Mucosa of descending colon (tissue), 3 donors: ENCODE results near the gene PUS7L. TPM values are rescaled to one million over a fixed set of nuclear protein-coding genes. Genes with fewer than 3 reads are reported as not detected.
A peak's percentile ranks its signal among the peaks of the same experiment; 100 is the strongest.

Experiments
- ATAC-seq: fragments of 200-7000 bp; cut with Tn5 transposase; one replicate; pipeline ENCODE4 v1.9.1; 2020; ENCODE audit warnings: mild to moderate bottlenecking, moderate library complexity
- DNase-seq, 3 donors: peaks; one replicate each; pipeline ENCODE4 v3.0.0-alpha.2; 2020
- H3K36me3 ChIP-seq: fragments of 200-600 bp; one replicate; pipeline ENCODE4 v1.8.0; 2021; ENCODE audit warnings: low read depth, mild to moderate bottlenecking
- H3K4me1 ChIP-seq: fragments of 200-600 bp; one replicate; pipeline ENCODE4 v1.8.0; 2021; ENCODE audit warnings: low read depth, mild to moderate bottlenecking
- H3K4me3 ChIP-seq: fragments of 200-600 bp; one replicate; pipeline ENCODE4 v1.8.0; 2021; ENCODE audit warnings: mild to moderate bottlenecking
- H3K9me3 ChIP-seq: fragments of 200-600 bp; one replicate; pipeline ENCODE4 v1.8.0; 2021; ENCODE audit warnings: mild to moderate bottlenecking
- CTCF ChIP-seq: fragments of 200-600 bp; IDR thresholded peaks from one replicate; pipeline ENCODE4 v1.8.0; 2022; ENCODE audit warnings: antibody characterized with exemption, mild to moderate bottlenecking
- intact Hi-C, 2 donors: fragments of 100-400 bp; cut with DNase I in 1 of 2; cut with micrococcal nuclease in 1 of 2; formaldehyde crosslinking; loops; one replicate each; pipeline versions ENCODE4 v1.11.0 to v1.11.1; 2022; cut with DNase I, micrococcal nuclease
- total RNA-seq, 3 donors: library from RNA; stranded (reverse); fragmentation: NEBNext Ultra II Directional in 2 of 3; extraction: Animal tissue kit (Norgen Biotek cat#: 25700) in 2 of 3; gene quantifications; one replicate each; pipeline versions ENCODE4 v1.2.1 to v1.2.4, GENCODE V29; 2021 to 2023
- donor health status: DM: no; HTN: no; CAD: no; lungs with moderate emphysema.
- donor health status: DM: no; HTN: no; CAD: no.
- donor health status: DM: no; HTN: yes; CAD: no.

PUS7L gene
- total RNA-seq, 3 donors from 2014 or later = 9.2 to 18.0 (median 15.1) TPM

- TF ChIP-seq CTCF = no peak
- ATAC-seq (peak; percentile 64), DNase-seq (peak in 1 of 3 donors; percentile 13)
- Histone ChIP-seq H3K36me3 (no peaks in the 10 kb centered on the region), H3K4me1 (no peaks in the 10 kb centered on the region), H3K9me3 (no peaks in the 10 kb centered on the region), H3K4me3 (no peak overlapping the region)
- intact Hi-C loops = no loop called here
Observed at GRCh38 chr12:43676183-43676813, 82.3 kb downstream of the PUS7L start.

- DNase-seq (no peak), ATAC-seq (peak; percentile 12)
- intact Hi-C loops = no loop called here
- no peak for TF ChIP-seq CTCF
- H3K36me3 ChIP-seq = no peaks in the 10 kb centered on the region
- no peaks in the 10 kb centered on the region for H3K4me1 ChIP-seq
- no peaks in the 10 kb centered on the region for H3K9me3 ChIP-seq
- H3K4me3 ChIP-seq = no peak overlapping the region
Observed at GRCh38 chr12:43675048-43675904, 83.3 kb downstream of the PUS7L start.

GRCh38 chr12:43669373-43669772, 89.2 kb downstream of the PUS7L start:
- Histone ChIP-seq H3K4me1 (no peaks in the 10 kb centered on the region), H3K9me3 (no peaks in the 10 kb centered on the region), H3K36me3 (no peaks in the 10 kb centered on the region), H3K4me3 (no peak overlapping the region)
- intact Hi-C loops = no loop called here
- TF ChIP-seq CTCF = no peak
- no peak for DNase-seq
- ATAC-seq = no peak

Other genes with a start within 250 kb of the PUS7L start
- not detected for gene ADAMTS20, start 206.6 kb downstream of the PUS7L start, total RNA-seq
- 10 to 100 TPM; 20.8 to 22.0 (median 20.9) TPM for gene IRAK4, start 161 bp upstream of the PUS7L start, total RNA-seq
- gene TWF1, start 47.5 kb upstream of the PUS7L start, total RNA-seq = 100 to 1,000 TPM; 108 to 124 (median 116) TPM
- 10 to 100 TPM; 10.1 to 15.2 (median 12.3) TPM for gene TMEM117, start 77.3 kb upstream of the PUS7L start, total RNA-seq